Left ventricle myocardium superior (tissue), 1 donor: ENCODE data around the gene ALS2CL. TPM values are rescaled to one million over a fixed set of nuclear protein-coding genes. Genes with fewer than 3 reads are reported as not detected.

Experiments
- ATAC-seq: fragments of 200-7000 bp; cut with Tn5 transposase; one replicate; pipeline ENCODE4 v1.9.1; 2020; ENCODE audit warnings: mild to moderate bottlenecking, moderate library complexity
- DNase-seq: peaks from one replicate; pipeline ENCODE4 v3.0.0-alpha.2; 2020
- intact Hi-C: fragments of 100-400 bp; cut with micrococcal nuclease; formaldehyde crosslinking; loops from one replicate; pipeline ENCODE4 v1.11.0; 2022
- total RNA-seq: library from RNA; stranded (reverse); fragmentation: NEBNext Ultra II Directional; extraction: Animal tissue kit (Norgen Biotek cat#: 25700); gene quantifications from one replicate; pipeline ENCODE4 v1.2.1, GENCODE V29; 2021
- donor health status: DM: no; HTN: yes; CAD: no; lungs with severe emphysema.

The ALS2CL gene
- total RNA-seq, 1 donor from 2014 or later = 33.1 TPM

DNA sequence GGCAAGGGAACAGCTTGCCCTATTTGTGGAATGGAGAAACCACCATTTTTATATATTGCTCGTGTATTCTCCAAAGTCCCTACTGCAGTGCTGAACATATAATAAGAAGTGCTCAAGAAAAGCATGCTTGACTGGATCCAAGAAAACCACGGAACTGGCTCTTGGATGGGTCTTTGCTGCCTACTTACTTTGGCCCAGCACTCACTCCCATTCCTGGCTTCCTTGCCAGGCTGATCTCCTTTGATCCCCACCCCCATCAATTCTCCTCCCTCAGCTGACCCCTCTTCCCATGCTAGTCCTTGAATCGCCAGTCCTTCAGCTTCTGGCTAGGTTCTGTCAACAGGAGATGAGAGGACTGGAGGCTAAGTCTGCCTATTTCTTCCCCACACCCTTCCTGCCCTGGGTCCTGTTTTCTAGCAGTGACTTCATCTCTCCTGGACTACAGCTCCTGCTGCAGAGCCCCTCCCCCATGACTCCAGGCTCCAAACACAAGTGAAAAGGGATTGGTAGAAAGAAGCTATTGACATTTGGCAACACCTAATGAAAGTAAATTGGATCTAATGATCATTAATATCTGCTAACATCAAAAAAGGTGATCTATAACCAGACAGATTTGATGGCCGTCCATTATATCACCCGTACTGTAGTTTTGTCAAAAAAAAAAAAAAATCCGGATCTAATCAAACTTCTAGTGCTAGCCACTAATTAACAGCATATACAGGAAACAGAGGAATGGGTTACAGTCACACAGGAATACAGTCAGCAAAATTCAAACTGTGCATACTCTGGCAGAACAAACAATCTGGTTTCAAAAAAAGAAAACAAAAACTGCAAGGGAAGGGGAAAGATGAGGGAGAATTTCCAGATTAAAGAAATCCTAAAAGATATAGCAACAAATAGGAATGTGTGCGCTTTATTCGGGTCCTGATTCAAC is 73.4 kb downstream of the ALS2CL start:
- DNase-seq (no peak), ATAC-seq (peak; percentile 44)
- intact Hi-C loops = loop anchor here (10.0 kb wide), 1 partner anchor 135 kb away; no protein-coding TSS in a partner anchor

Other genes starting within 250 kb of the ALS2CL start
- gene LTF, start 228.8 kb downstream of the ALS2CL start, total RNA-seq = 3.7 TPM
- gene RTP3, start 195.7 kb downstream of the ALS2CL start, total RNA-seq = not detected
- gene LRRC2, start 127.4 kb downstream of the ALS2CL start, total RNA-seq = 122 TPM
- gene FAM240A, start 81.2 kb downstream of the ALS2CL start, total RNA-seq = not detected
- 0.74 TPM for gene TMIE, start 7.7 kb upstream of the ALS2CL start, total RNA-seq
- gene PRSS50, start 24.2 kb upstream of the ALS2CL start, total RNA-seq = 0.10 TPM
- 9,164 TPM for gene MYL3, start 169.8 kb upstream of the ALS2CL start, total RNA-seq
- 13.0 TPM for gene PTH1R, start 184.0 kb upstream of the ALS2CL start, total RNA-seq